Measurements from ENCODE around the gene ZBTB43. TPM values are rescaled to one million over a fixed set of nuclear protein-coding genes. Genes with fewer than 3 reads are reported as not detected.
A peak's percentile ranks its signal among the peaks of the same experiment; 100 is the strongest.

Gene ZBTB43
- 8.5 TPM for polyA plus RNA-seq (2012; ENCODE audit: missing spikeins)

- FAIRE-seq (peak; percentile 87), DNase-seq (ENCODE audit: insufficient read length) (peak; percentile 90)
- TF ChIP-seq POLR2AphosphoS5 (IDR thresholded peaks at IDR 0.05; ENCODE audit: low read depth, low read length), result peak; percentile 92
- TF ChIP-seq TAF1 (IDR thresholded peaks at IDR 0.05; ENCODE audit: borderline replicate concordance, low read depth, low read length), result peak; percentile 91
- TF ChIP-seq POLR2A (IDR thresholded peaks at IDR 0.05; ENCODE audit: low read depth, low read length), result peak; percentile 94
These were observed at the start of gene ZBTB43 for GRCh38 chr9:126804696-126805553. ZBTB43 (plus strand) TSS chr9:126805040; CDS start chr9:126832510, 27,470 bp downstream.

- TF ChIP-seq POLR2AphosphoS5 (IDR thresholded peaks at IDR 0.05; ENCODE audit: low read depth, low read length) (no peak), TAF1 (IDR thresholded peaks at IDR 0.05; ENCODE audit: borderline replicate concordance, low read depth, low read length) (no peak), POLR2A (IDR thresholded peaks at IDR 0.05; ENCODE audit: low read depth, low read length) (no peak)
- DNase-seq (ENCODE audit: insufficient read length) (no peak), FAIRE-seq (no peak)
These were observed 49.4 kb upstream of the ZBTB43 start for GRCh38 chr9:126755317-126755875.

- DNase-seq (ENCODE audit: insufficient read length), result no peak
- FAIRE-seq, result no peak
- TF ChIP-seq TAF1 (IDR thresholded peaks at IDR 0.05; ENCODE audit: borderline replicate concordance, low read depth, low read length), result no peak
- no peak for TF ChIP-seq POLR2AphosphoS5 (IDR thresholded peaks at IDR 0.05; ENCODE audit: low read depth, low read length)
- TF ChIP-seq POLR2A (IDR thresholded peaks at IDR 0.05; ENCODE audit: low read depth, low read length), result no peak
These were observed 48.6 kb upstream of the ZBTB43 start for GRCh38 chr9:126756238-126756637.

GRCh38 chr9:126756876-126757415 lies 47.9 kb upstream of the ZBTB43 start:
- TF ChIP-seq POLR2AphosphoS5 (IDR thresholded peaks at IDR 0.05; ENCODE audit: low read depth, low read length) (no peak), POLR2A (IDR thresholded peaks at IDR 0.05; ENCODE audit: low read depth, low read length) (no peak), TAF1 (IDR thresholded peaks at IDR 0.05; ENCODE audit: borderline replicate concordance, low read depth, low read length) (no peak)
- no peak for FAIRE-seq
- no peak for DNase-seq (ENCODE audit: insufficient read length)

GRCh38 chr9:126758916-126759585 lies 45.8 kb upstream of the ZBTB43 start:
- no peak for TF ChIP-seq POLR2AphosphoS5 (IDR thresholded peaks at IDR 0.05; ENCODE audit: low read depth, low read length)
- no peak for TF ChIP-seq POLR2A (IDR thresholded peaks at IDR 0.05; ENCODE audit: low read depth, low read length)
- TF ChIP-seq TAF1 (IDR thresholded peaks at IDR 0.05; ENCODE audit: borderline replicate concordance, low read depth, low read length), result no peak
- FAIRE-seq (no peak), DNase-seq (ENCODE audit: insufficient read length) (no peak)

GRCh38 chr9:126761274-126761673 lies 43.6 kb upstream of the ZBTB43 start:
- DNase-seq (ENCODE audit: insufficient read length) (no peak), FAIRE-seq (no peak)
- no peak for TF ChIP-seq POLR2A (IDR thresholded peaks at IDR 0.05; ENCODE audit: low read depth, low read length)
- no peak for TF ChIP-seq TAF1 (IDR thresholded peaks at IDR 0.05; ENCODE audit: borderline replicate concordance, low read depth, low read length)
- no peak for TF ChIP-seq POLR2AphosphoS5 (IDR thresholded peaks at IDR 0.05; ENCODE audit: low read depth, low read length)

- FAIRE-seq (no peak), DNase-seq (ENCODE audit: insufficient read length) (no peak)
- TF ChIP-seq POLR2AphosphoS5 (IDR thresholded peaks at IDR 0.05; ENCODE audit: low read depth, low read length) (no peak), TAF1 (IDR thresholded peaks at IDR 0.05; ENCODE audit: borderline replicate concordance, low read depth, low read length) (no peak), POLR2A (IDR thresholded peaks at IDR 0.05; ENCODE audit: low read depth, low read length) (no peak)
These were observed 41.6 kb upstream of the ZBTB43 start for GRCh38 chr9:126763130-126763764.

GRCh38 chr9:126773004-126773607 lies 31.7 kb upstream of the ZBTB43 start:
- TF ChIP-seq POLR2AphosphoS5 (IDR thresholded peaks at IDR 0.05; ENCODE audit: low read depth, low read length) (no peak), TAF1 (IDR thresholded peaks at IDR 0.05; ENCODE audit: borderline replicate concordance, low read depth, low read length) (no peak), POLR2A (IDR thresholded peaks at IDR 0.05; ENCODE audit: low read depth, low read length) (no peak)
- no peak for DNase-seq (ENCODE audit: insufficient read length)
- no peak for FAIRE-seq

GRCh38 chr9:126775926-126776325 lies 28.9 kb upstream of the ZBTB43 start:
- no peak for DNase-seq (ENCODE audit: insufficient read length)
- FAIRE-seq, result no peak

GRCh38 chr9:126777733-126778132 lies 27.1 kb upstream of the ZBTB43 start:
- FAIRE-seq, result peak; percentile 61
- DNase-seq (ENCODE audit: insufficient read length), result no peak
- TF ChIP-seq POLR2AphosphoS5 (IDR thresholded peaks at IDR 0.05; ENCODE audit: low read depth, low read length) (no peak), TAF1 (IDR thresholded peaks at IDR 0.05; ENCODE audit: borderline replicate concordance, low read depth, low read length) (no peak), POLR2A (IDR thresholded peaks at IDR 0.05; ENCODE audit: low read depth, low read length) (no peak)

More at GRCh38 chr9:126775926-126776325, 28.9 kb upstream of the ZBTB43 start:
- no peak for TF ChIP-seq POLR2AphosphoS5 (IDR thresholded peaks at IDR 0.05; ENCODE audit: low read depth, low read length)
- no peak for TF ChIP-seq TAF1 (IDR thresholded peaks at IDR 0.05; ENCODE audit: borderline replicate concordance, low read depth, low read length)
- TF ChIP-seq POLR2A (IDR thresholded peaks at IDR 0.05; ENCODE audit: low read depth, low read length), result no peak
